NOMO-1 (cell line): ENCODE results near the gene SNCA.

ENCODE experiments used
- DNase-seq, 2 experiments: peaks; one replicate each; lab custom pipeline; 2025; ENCODE audit not compliant: unreplicated experiment in 2 of 2; lab: John Stamatoyannopoulos, UW

Gene SNCA

DNA sequence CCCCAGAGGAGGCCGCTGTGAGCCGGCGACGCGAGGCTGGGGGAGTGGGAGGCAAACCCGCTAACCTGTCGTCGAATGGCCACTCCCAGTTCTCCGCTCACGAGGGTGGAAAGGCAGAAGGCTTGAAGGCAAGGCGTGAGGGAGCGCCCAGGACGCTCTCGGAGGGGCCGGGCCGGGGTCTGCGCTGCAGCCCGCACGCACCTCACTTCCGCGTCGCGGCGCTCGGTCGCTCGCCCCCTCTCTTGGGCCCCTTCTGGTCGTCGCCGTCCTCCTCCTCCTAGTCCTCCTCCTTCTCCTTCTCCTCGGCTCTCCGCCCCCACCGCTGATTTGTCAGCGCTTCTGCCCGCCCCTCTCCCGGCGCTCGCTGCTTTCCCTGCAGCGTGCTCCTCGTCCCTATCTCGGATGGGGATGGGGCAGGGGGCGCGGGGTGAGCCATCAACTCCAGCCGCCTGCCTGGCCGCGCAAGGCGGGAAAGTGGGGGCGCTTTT, at the start of gene SNCA:
Gene SNCA, minus strand, starts transcription at position 265 of the 488 bp plus-strand sequence. CDS start 1,494 bp downstream, outside the sequence.
- peak in 1 of 2 experiments; percentile 31 for DNase-seq

DNA sequence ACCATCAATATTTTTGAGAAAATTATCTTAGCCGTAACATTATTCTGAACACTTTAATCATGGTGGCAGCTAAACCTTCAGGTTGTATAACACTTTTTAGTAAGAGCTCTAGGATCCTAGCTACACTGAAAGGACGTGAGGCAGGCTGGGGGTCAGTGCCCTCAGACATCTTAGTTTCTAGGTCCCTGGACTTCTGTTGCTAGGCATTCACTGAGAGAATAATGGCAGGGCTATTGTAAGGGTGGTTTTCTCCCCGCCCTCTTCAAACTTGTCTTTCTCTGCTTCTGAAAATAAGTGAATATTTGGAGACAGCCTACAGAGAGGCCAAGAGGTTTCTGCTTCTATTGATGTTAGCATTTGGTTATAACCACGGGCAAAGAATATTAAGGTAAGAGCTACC, 42.3 kb upstream of the SNCA start:
- DNase-seq: no peak

DNA sequence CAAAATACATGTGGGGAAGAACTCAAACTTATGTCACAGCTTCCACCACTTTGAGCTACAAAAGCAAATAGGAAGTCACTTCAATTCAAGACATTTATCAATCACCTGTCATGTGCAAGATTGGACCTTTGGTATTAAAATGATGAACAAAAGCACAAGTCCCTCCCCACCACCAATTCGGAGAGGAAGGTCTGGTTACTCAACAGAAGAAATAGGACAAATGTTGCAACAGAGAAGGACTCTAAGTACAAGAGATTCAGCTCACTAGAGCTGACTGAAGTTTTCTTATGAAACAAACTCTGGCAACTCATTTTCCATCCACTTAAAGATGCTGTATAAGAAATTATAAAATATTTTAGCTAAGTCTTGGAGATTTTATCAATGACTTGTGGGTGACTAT, 41.6 kb upstream of the SNCA start:
- no peak for DNase-seq

DNA sequence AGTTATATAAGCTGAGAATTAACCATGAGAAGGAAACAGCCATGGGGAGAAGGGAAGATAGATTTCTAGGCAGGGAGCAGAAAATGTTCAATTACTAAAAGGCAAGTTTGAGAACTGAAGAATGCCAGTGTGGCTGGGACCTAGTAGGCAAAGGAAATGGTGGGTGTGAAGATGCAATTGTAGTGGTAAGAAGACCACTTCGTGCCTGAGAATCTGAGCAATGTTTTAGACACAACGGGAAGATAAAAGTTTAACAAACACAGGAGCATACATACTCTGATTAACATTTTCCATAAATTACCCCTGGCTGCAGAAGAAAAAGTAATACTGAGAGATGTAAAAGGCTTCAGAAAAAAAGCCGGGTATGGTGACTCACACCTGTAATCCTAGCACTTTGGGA, 39.6 kb upstream of the SNCA start:
- DNase-seq: no peak

DNA sequence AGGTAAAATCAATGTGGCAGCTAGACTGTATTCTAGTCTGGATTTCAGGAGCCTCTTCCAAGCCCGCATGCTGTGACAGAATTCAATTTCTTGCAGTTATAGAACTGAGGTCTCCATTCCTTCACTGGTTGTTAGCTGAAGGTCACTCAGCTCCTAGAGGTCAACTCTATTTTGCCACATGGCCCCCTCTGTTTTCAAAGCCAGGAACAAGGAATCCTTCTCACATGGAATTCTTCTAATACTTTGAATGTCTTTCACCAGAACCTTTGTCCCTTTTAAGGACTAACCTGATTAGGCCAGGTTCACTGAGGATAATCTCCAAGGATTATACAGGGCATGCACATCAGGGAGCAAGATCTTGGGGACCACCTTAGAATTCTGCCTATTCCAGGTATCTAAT, 34.2 kb upstream of the SNCA start:
- no peak for DNase-seq

- DNase-seq: peak in 1 of 2 experiments; percentile 1
Measured at GRCh38 chr4:89868999-89869589, 32.1 kb upstream of the SNCA start.

DNA sequence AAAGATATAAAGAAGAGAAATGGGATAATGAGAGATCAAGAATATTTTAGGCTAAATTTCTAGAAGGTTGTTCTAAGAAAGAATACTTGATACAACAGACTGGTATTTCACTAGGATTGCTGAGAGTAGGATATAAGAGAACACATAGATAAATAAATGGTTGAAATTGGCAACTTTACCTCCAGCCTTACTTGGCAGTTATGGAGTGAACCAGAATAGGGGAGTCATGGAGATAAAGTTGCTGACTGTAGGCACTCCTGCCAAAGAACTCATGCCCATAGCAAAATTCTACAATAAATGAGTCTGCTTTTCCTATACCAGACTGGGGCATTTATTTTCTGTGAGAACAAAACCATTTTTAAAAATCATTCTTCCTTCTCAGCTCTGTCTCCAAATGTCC, 31.3 kb upstream of the SNCA start:
- no peak for DNase-seq

- no peak for DNase-seq
Measured at GRCh38 chr4:89863533-89863932, 26.6 kb upstream of the SNCA start.

DNA sequence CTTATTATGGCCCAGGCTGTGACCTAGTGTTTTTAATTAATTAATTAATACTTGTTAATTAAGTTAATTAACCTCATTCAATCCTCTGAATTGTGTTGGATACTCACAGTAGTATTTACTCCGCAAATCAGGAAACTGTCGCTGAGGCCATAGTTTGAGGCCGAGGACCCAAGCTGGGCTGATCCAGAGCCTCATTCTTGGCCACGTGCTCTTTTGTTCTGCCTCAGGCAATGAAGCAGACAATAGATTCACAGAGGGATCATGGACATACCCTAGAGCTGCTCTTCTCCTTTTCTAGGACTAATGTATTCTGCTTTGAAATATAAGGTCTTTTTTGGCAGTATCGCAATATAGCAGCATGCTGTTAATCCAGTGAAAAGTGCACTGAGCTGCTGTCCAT, 24.0 kb upstream of the SNCA start:
- no peak for DNase-seq

- DNase-seq: peak in 1 of 2 experiments; percentile 8
Measured at GRCh38 chr4:89855236-89855635, 18.3 kb upstream of the SNCA start.

- no peak for DNase-seq
Measured at GRCh38 chr4:89847571-89848325, 10.8 kb upstream of the SNCA start.

DNA sequence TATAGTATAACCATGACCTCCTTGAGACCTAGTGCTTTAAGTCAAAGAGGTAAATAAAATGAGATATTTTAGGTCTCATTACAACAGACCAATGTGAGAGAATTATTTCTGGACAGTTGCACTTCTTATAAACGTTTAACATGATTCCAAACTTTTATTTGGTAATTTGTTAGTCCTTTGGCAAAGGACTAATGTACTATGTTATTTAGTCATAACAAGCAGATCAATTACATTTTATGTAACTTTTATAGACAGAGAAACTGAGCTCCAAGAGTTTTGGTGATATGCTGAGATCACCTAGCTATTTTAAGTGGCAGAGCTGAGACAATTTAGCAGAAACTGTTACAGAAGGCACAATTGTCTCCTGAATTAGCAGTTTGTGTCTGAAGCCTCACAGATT, 2.6 kb upstream of the SNCA start:
- DNase-seq: no peak

- no peak for DNase-seq
Measured at GRCh38 chr4:89837993-89838390, 1.0 kb upstream of the SNCA start.

DNA sequence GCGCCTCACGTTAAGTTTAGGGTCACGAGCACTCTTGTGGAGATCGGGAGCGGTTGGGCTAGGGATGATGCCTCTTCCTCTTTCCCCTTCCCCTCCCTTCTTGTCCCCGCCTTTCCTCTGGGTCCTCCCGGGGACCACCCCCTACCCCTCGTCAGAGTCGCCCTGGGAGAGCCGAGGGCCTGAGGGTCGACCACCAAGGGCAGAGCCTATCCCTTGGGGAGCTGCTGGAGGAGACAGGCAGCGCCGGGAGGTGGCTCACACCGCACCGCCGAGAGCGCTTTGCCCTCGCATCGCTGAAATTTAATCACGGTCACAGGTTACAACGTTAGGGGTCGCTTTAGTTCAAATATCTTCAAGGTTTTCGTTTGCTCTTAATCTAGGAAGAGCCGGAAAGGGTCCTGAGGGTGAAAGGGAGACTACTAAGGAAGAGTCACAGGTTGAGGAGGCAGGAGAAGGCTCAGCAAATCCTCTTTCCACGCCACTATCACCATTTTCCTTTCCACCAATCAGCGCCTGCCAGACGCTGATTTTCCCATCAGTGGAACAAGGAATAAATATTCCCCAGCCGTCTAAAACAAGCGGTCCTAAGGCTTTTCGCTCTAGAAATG, 528 bp upstream of the SNCA start:
- peak; percentile 18 to 21 for DNase-seq

DNA sequence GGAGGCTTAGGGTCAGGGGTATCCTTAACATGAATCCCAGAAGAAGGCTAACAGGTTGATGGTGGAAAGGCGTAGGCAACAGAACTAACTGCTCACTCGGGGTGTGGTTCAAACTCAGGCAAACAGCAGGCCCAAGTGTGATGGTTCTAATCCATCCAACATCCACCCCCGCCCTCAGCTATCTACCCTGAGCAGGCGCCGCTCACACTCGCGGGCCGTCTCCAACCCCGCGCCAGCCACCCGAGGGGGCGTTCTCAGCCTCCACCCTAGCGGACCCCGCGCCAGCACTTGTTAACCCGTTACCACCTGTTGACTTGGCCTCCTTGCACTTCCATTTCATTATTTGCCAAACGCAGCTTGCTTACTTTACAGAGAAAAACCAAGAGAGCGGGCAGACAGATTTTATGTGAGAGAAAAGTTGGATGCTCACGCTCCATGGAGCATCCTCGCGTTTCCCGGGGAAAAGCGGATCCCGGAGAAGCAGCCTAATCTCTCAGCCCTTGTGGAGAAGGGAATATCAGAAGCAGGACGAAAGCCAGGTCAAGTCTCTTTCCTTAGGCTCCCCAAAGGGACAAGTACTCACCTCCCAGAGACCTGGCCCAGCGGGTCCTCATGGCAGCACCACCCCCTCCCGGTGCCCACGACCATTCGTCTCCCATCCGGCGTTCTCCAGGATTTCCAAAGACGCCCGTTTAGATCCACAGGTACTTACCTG, 773 bp downstream of the SNCA start:
- DNase-seq: no peak

DNA sequence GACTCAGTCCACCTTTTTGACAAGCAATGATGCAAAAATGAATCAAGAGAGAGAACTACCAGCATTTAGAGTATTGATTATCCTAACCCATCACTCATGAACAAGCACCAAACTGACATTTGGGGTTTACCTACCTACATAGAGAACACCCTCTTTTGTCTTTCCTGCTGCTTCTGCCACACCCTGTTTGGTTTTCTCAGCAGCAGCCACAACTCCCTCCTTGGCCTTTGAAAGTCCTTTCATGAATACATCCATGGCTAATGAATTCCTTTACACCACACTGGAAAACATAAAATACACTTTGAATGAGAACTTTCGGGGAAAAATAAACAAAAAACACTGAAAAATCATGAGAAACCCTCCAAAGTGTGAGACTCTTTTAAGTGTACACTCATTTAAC, 1.5 kb downstream of the SNCA start:
- DNase-seq: no peak

- no peak for DNase-seq
Measured at GRCh38 chr4:89834486-89835209, 2.3 kb downstream of the SNCA start.

DNA sequence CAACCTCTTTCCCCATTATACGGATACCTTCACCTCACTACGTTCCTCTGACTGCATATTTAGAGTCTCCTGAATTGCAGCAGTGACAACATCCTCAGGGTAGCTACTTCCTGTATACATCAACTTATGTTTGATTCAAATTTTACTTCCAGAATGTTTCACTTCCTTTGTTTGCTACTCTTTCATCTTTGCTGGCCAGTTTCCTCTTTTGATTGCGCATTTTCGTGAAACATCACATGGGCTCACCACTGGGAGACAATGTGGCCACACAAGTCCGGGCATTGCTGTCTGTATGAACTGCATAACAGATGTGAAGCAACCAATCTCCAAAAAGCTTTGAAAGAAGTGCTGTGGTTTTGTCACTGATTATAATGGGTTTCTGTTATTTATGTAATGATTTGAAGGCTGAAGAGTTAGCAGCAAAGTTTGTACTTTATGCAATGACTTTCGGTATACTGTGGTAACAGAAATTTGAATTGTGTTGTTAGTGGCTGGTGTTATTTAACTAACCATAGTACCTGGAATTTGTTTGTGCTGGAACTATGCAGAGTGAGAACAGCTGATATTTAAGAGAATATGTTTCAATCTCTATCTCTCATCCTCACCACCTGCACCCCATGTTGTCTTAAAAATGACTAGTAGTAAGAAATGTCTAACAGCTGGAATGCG, 7.4 kb downstream of the SNCA start:
- DNase-seq: peak; percentile 88 to 98

DNA sequence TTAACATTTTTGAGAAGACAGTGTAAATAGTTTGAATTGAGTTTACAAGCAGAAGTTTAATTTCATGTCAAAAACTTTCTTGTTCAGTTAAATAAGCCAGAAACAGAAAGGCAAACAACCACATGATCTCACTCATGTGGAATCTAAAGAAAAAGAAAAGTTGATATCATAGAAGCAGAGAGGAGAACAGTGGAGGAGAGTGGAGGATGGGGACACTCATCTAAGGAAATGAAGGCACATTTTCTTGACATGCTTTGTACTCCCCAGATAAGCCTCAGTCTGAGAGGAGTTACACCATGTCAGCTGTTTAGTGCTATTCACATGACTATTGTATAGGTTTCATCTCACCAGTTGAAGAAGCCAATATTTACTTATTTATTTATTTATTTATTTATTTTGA, 13.5 kb downstream of the SNCA start:
- no peak for DNase-seq

DNA sequence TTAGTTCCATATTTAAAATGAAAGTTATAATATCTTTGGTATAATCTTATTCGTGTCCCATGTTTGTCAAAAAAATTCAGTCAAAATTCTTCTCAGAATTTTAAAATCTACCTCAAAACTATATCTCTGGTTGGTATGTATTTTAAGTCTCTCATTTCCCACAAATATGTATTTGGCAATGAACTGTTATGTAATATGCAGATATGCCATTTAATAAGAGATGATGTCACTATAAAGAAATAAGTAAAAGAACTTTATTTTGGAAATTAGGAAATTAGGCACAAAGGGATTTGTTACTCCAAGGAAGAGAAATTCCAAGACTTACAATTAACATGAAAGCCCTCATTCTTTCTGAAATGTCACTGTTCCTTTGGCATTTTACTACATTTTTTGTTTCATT, 15.3 kb downstream of the SNCA start:
- no peak for DNase-seq
